ENCODE results near the gene PRPH.

DNA sequence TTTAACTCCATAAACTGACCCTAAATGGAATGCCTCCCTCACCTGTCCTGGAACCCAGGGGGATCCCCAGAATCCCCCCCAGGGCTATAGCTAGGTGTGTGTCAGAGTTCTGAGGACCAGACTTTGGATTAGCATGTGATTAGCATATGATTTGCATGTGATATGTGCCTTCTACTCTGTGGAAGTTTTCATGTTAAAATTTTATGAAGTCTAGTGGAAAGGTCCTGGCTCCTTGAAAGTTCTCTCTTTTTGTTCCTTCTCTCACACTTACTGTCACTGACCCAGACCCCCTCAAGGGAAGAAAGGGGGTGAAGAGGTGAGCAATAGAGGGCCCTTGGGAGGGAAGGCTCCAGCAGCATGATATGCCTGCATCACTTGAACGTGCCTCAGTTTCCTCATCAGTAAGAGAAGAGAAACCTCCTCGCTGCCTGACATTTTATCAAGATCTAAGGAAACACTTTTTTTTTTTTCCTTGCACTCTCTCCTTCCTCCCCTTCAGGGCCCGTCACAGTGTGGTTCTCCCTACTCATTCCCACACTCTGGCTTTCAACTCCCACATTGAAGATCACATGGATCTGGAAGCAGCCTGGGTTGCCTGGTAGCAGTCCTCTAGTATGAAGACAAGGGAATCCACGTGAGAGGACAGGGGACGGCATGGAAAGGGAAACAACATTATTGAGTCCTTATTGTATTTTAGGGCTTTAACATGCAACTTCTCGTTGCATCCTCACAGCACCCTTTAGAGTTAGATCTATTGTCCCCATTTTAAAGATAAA, 45.3 kb downstream of the PRPH start:
- TF ChIP-seq, protein P1, sequence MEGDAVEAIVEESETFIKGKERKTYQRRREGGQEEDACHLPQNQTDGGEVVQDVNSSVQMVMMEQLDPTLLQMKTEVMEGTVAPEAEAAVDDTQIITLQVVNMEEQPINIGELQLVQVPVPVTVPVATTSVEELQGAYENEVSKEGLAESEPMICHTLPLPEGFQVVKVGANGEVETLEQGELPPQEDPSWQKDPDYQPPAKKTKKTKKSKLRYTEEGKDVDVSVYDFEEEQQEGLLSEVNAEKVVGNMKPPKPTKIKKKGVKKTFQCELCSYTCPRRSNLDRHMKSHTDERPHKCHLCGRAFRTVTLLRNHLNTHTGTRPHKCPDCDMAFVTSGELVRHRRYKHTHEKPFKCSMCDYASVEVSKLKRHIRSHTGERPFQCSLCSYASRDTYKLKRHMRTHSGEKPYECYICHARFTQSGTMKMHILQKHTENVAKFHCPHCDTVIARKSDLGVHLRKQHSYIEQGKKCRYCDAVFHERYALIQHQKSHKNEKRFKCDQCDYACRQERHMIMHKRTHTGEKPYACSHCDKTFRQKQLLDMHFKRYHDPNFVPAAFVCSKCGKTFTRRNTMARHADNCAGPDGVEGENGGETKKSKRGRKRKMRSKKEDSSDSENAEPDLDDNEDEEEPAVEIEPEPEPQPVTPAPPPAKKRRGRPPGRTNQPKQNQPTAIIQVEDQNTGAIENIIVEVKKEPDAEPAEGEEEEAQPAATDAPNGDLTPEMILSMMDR (IDR thresholded peaks at IDR 0.05), result no peak
- TF ChIP-seq POLR2AphosphoS5 (IDR thresholded peaks at IDR 0.05; ENCODE audit: insufficient read depth in 1 of 2, low read depth in 1 of 2) (no peak), POLR2A (IDR thresholded peaks at IDR 0.05) (no peak)

Data from vagina (tissue), 2 donors.